H1 (cell line): ENCODE results near the gene ANXA8. TPM values are rescaled to one million over a fixed set of nuclear protein-coding genes. Genes with fewer than 3 reads are reported as not detected.
"Not testable (repeated sequence)": the region's sequence is repeated elsewhere in the genome, so short reads cannot be mapped to it uniquely, and the experiment has no call there.

Source experiments
- CTCF ChIA-PET: fragments of 300-600 bp; sonication (Branson Sonifier 250); formaldehyde crosslinking; loops from one replicate; lab custom pipeline; 2021; ENCODE audit not compliant: partially characterized antibody; lab: Charles Lee
- POLR2A ChIA-PET: fragments of 300-600 bp; sonication (Branson Sonifier 250); formaldehyde crosslinking; loops from one replicate; lab custom pipeline; 2021; ENCODE audit warnings: inconsistent platforms; ENCODE audit not compliant: partially characterized antibody; lab: Charles Lee
- DNase-seq, 2 experiments: peaks; one replicate each; pipeline versions ENCODE4 v3.0.0 to v3.0.0-alpha.2; 2010 to 2022; ENCODE audit warnings: low spot score in 2 of 2, low read depth in 1 of 2, mixed read lengths in 1 of 2
- FAIRE-seq: peaks from 2 replicates; lab custom pipeline; 2011; peaks lifted over from hg19 to GRCh38; lab: Jason Lieb, UNC
- H2AFZ ChIP-seq: 2 replicates; pipeline ENCODE4 v1.8.1; 2012; ENCODE audit warnings: low read length, inconsistent platforms
- H2AK5ac ChIP-seq: 2 replicates; pipeline ENCODE4 v1.6.1; 2013; ENCODE audit warnings: low read depth, low read length
- H2BK120ac ChIP-seq: replicated peaks from 2 replicates; pipeline ENCODE3; 2013; ENCODE audit warnings: low read depth, low read length, inconsistent platforms
- H2BK12ac ChIP-seq: 2 replicates; pipeline ENCODE4 v1.6.1; 2013; ENCODE audit warnings: low read depth, low read length
- H2BK15ac ChIP-seq: 2 replicates; pipeline ENCODE4 v1.6.1; 2013; ENCODE audit warnings: low read length
- H2BK20ac ChIP-seq: 2 replicates; pipeline ENCODE4 v1.6.1; 2013; ENCODE audit warnings: low read length
- H2BK5ac ChIP-seq: 2 replicates; pipeline ENCODE4 v1.6.1; 2013; ENCODE audit warnings: low read depth, low read length
- H3K14ac ChIP-seq: 2 replicates; pipeline ENCODE4 v1.6.1; 2013; ENCODE audit warnings: inconsistent platforms; ENCODE audit not compliant: insufficient read length
- H3K18ac ChIP-seq: 2 replicates; pipeline ENCODE4 v1.6.1; 2013; ENCODE audit warnings: low read length; ENCODE audit errors: extremely low read depth
- H3K23ac ChIP-seq: 2 replicates; pipeline ENCODE4 v1.6.1; 2013; ENCODE audit warnings: inconsistent platforms; ENCODE audit not compliant: insufficient read length
- H3K23me2 ChIP-seq: 2 replicates; pipeline ENCODE4 v1.6.1; 2013; ENCODE audit warnings: low read depth, low read length
- H3K27ac ChIP-seq: 2 replicates; pipeline ENCODE4 v1.6.1; 2011; ENCODE audit warnings: low read depth, low read length, inconsistent platforms
- H3K27me3 ChIP-seq, 4 experiments: replicated peaks in 1 of 4; 1 replicate in 1 of 4; 2 replicates in 3 of 4; pipeline versions ENCODE4 v1.6.1 to v1.8.1; 2011 to 2013; ENCODE audit warnings: low read length in 3 of 4, mild to moderate bottlenecking in 3 of 4, inconsistent platforms in 2 of 4, mixed read lengths in 2 of 4, moderate library complexity in 1 of 4; ENCODE audit not compliant: control insufficient read depth in 3 of 4, insufficient read depth in 3 of 4; ENCODE audit errors: extremely low read depth in 1 of 4
- H3K36me3 ChIP-seq, 4 experiments: 2 replicates each; pipeline versions ENCODE4 v1.6.1 to v1.8.1; 2011 to 2013; ENCODE audit warnings: mild to moderate bottlenecking in 4 of 4, low read length in 3 of 4, moderate library complexity in 2 of 4, control low read depth in 1 of 4, inconsistent platforms in 1 of 4; ENCODE audit not compliant: insufficient read depth in 4 of 4, control insufficient read depth in 2 of 4
- H3K4ac ChIP-seq: replicated peaks from 2 replicates; pipeline ENCODE3; 2013; ENCODE audit warnings: low read length, low read depth, mixed read lengths, inconsistent platforms; ENCODE audit not compliant: insufficient read length
- H3K4me1 ChIP-seq, 4 experiments: replicated peaks in 1 of 4; 1 replicate in 1 of 4; 2 replicates in 3 of 4; pipeline versions ENCODE4 v1.6.1 to v1.8.1; 2011 to 2013; ENCODE audit warnings: low read length in 3 of 4, inconsistent platforms in 2 of 4, mixed read lengths in 1 of 4; ENCODE audit not compliant: insufficient read depth in 4 of 4, control insufficient read depth in 3 of 4
- H3K4me2 ChIP-seq, 2 experiments: 2 replicates each; pipeline versions ENCODE4 v1.6.1 to v1.8.1; 2011 to 2013; ENCODE audit warnings: low read depth in 2 of 2, low read length in 2 of 2, control low read depth in 1 of 2, inconsistent platforms in 1 of 2, mild to moderate bottlenecking in 1 of 2; ENCODE audit not compliant: insufficient read depth in 1 of 2
- H3K4me3 ChIP-seq, 4 experiments: fragments of 200-600, 300-600 bp in 1 of 4; sonication (generic), shearing (Covaris generic), sonication (Bioruptor Twin) in 1 of 4; 2 replicates each; pipeline versions ENCODE4 v1.5.1 to v1.8.1; 2011 to 2016; ENCODE audit warnings: low read length in 4 of 4, low read depth in 3 of 4, control low read depth in 2 of 4, inconsistent platforms in 2 of 4, mild to moderate bottlenecking in 2 of 4, mixed read lengths in 1 of 4, moderate library complexity in 1 of 4; ENCODE audit not compliant: insufficient read depth in 2 of 4; ENCODE audit errors: extremely low read depth in 1 of 4
- H3K56ac ChIP-seq: replicated peaks from 2 replicates; pipeline ENCODE3; 2013; ENCODE audit warnings: low read depth, mild to moderate bottlenecking, mixed read lengths, low read length, inconsistent platforms; ENCODE audit not compliant: insufficient read length
- H3K79me1 ChIP-seq: 2 replicates; pipeline ENCODE4 v1.6.1; 2013; ENCODE audit warnings: low read depth, low read length, control low read depth
- H3K79me2 ChIP-seq, 2 experiments: 2 replicates each; pipeline versions ENCODE4 v1.6.1 to v1.8.1; 2012 to 2013; ENCODE audit warnings: low read length in 2 of 2, mild to moderate bottlenecking in 2 of 2, inconsistent platforms in 1 of 2; ENCODE audit not compliant: insufficient read depth in 2 of 2, control insufficient read depth in 1 of 2
- H3K9ac ChIP-seq, 4 experiments: replicated peaks in 1 of 4; 1 replicate in 1 of 4; 2 replicates in 3 of 4; pipeline versions ENCODE4 v1.6.1 to v1.8.1; 2011 to 2013; ENCODE audit warnings: low read depth in 3 of 4, low read length in 3 of 4, control low read depth in 2 of 4, mild to moderate bottlenecking in 2 of 4, moderate library complexity in 2 of 4, inconsistent platforms in 1 of 4; ENCODE audit errors: extremely low read depth in 1 of 4
- H3K9me3 ChIP-seq, 2 experiments: 2 replicates each; pipeline versions ENCODE4 v1.6.1 to v1.8.1; 2012 to 2013; ENCODE audit warnings: mild to moderate bottlenecking in 2 of 2, moderate library complexity in 2 of 2, control low read depth in 1 of 2, inconsistent platforms in 1 of 2, low read depth in 1 of 2, low read length in 1 of 2, mixed read lengths in 1 of 2; ENCODE audit not compliant: insufficient read depth in 2 of 2
- H4K20me1 ChIP-seq, 2 experiments: replicated peaks in 1 of 2; 2 replicates each; pipeline versions ENCODE3 to v1.8.1; 2011 to 2013; ENCODE audit warnings: inconsistent platforms in 2 of 2, low read length in 2 of 2, mild to moderate bottlenecking in 1 of 2; ENCODE audit not compliant: insufficient read depth in 2 of 2, control insufficient read depth in 1 of 2
- H4K5ac ChIP-seq: 2 replicates; pipeline ENCODE4 v1.6.1; 2013; ENCODE audit warnings: low read length, low read depth, mixed read lengths, inconsistent platforms; ENCODE audit not compliant: insufficient read length
- H4K8ac ChIP-seq: 2 replicates; pipeline ENCODE4 v1.8.0; 2013; ENCODE audit warnings: mild to moderate bottlenecking, moderate library complexity, low read length, inconsistent platforms; ENCODE audit not compliant: insufficient read depth; ENCODE audit errors: extremely low read depth
- H4K91ac ChIP-seq: replicated peaks from 2 replicates; pipeline ENCODE3; 2013; ENCODE audit warnings: low read length, mixed read lengths, inconsistent platforms; ENCODE audit not compliant: insufficient read length
- HDAC6 ChIP-seq: IDR thresholded peaks from one replicate; pipeline ENCODE4 v1.7.1; 2012; ENCODE audit warnings: low read depth, mild to moderate bottlenecking, inconsistent platforms, low read length, moderate library complexity
- TCF12 ChIP-seq: IDR thresholded peaks from 2 replicates; pipeline ENCODE4 v1.6.1; 2011; ENCODE audit warnings: low read depth, mild to moderate bottlenecking, low read length
- WGBS, 2 experiments: shearing (Covaris generic) in 1 of 2; methylation state at CpG; one replicate each; pipeline versions ENCODE4 v1.1.6 to v1.1.7; 2013 to 2015; ENCODE audit warnings: low lambda C conversion rate in 2 of 2, mixed read lengths in 2 of 2, inconsistent platforms in 1 of 2, low coverage in 1 of 2, missing lambda C conversion rate in 1 of 2; ENCODE audit not compliant: insufficient replicate concordance in 2 of 2, insufficient coverage in 1 of 2, insufficient read length in 1 of 2; ENCODE audit errors: extremely low coverage in 1 of 2, missing lambda C conversion rate in 1 of 2; 5-methylcytosine and 5-hydroxymethylcytosine counted together
- polyA plus RNA-seq, 7 experiments: library from polyadenylated mRNA; depleted of rRNA in 3 of 7; stranded (reverse) in 5 of 7; unstranded in 2 of 7; fragments of >200 nt in 5 of 7; fragments of 200-250 nt in 2 of 7; gene quantifications; 1 replicate in 5 of 7; 2 replicates in 1 of 7; 4 replicates in 1 of 7; pipeline versions ENCODE4 v1.2.1 to v1.2.3, GENCODE V29; 2011 to 2013; ENCODE audit warnings: missing spikeins in 2 of 7, mixed read lengths in 2 of 7
- total RNA-seq: library from RNA; stranded (reverse); fragmentation: NEBNext Ultra II Directional; extraction: Animal tissue kit (Norgen Biotek cat#: 25700); gene quantifications from 2 replicates; pipeline ENCODE4 v1.2.1, GENCODE V29; 2021
- TF ChIP-seq, protein P1 (sequence below), 3 experiments: IDR thresholded peaks; 1 replicate in 2 of 3; 2 replicates in 1 of 3; pipeline versions ENCODE4 v1.5.1 to v1.6.1; 2011; ENCODE audit warnings: low read length in 3 of 3, mild to moderate bottlenecking in 3 of 3, inconsistent platforms in 2 of 3, low read depth in 1 of 3, moderate library complexity in 1 of 3; ENCODE audit not compliant: insufficient read depth in 1 of 3; ENCODE audit errors: control extremely low read depth in 1 of 3

ANXA8 gene
- total and polyA plus RNA-seq, 2 of the 8 experiments (the other 6 are each of a cell fraction or from before 2014, with no cell fraction given): 0.15 TPM; not detected in 1

DNA sequence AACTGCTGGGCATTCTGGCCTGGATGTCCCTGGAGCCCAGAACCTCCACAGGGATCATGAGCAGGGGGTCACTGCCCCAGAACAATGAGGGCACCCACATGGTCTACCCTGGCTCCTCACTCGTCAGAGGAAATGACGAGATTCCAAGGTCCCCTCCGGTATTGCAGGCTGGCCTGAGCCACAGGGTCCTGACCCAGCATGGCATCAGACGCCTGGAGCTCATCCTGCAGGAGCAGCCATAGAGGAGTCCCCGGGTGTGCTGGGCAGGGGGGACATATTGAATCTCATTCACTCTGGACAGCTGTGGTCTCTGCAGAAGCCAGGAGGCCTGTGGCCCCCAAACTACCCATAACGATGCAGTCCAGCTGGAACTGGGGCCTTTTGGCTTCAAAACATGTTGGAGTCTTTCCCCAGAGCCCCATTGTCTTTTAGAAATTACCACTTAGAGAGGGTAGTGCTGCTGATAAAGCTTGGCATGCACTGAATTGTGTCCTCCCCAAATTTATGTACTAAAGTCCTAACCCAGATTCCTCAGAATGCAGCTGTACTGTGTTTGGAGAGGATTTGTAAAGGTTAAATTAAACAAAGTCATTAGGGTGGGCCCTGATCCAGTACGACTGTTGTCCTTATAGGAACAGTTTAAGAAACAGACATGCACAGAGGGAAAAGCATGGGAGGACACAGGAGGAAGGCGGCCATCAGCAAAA is 27.7 kb downstream of the ANXA8 start (continued):
- TF ChIP-seq, protein P1, sequence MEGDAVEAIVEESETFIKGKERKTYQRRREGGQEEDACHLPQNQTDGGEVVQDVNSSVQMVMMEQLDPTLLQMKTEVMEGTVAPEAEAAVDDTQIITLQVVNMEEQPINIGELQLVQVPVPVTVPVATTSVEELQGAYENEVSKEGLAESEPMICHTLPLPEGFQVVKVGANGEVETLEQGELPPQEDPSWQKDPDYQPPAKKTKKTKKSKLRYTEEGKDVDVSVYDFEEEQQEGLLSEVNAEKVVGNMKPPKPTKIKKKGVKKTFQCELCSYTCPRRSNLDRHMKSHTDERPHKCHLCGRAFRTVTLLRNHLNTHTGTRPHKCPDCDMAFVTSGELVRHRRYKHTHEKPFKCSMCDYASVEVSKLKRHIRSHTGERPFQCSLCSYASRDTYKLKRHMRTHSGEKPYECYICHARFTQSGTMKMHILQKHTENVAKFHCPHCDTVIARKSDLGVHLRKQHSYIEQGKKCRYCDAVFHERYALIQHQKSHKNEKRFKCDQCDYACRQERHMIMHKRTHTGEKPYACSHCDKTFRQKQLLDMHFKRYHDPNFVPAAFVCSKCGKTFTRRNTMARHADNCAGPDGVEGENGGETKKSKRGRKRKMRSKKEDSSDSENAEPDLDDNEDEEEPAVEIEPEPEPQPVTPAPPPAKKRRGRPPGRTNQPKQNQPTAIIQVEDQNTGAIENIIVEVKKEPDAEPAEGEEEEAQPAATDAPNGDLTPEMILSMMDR (IDR thresholded peaks at IDR 0.05; ENCODE audit: control extremely low read depth in 1 of 3, insufficient read depth in 1 of 3, low read depth in 1 of 3, low read length in 3 of 3): no peak
- no peak for TF ChIP-seq HDAC6
- no peak for TF ChIP-seq TCF12

DNA sequence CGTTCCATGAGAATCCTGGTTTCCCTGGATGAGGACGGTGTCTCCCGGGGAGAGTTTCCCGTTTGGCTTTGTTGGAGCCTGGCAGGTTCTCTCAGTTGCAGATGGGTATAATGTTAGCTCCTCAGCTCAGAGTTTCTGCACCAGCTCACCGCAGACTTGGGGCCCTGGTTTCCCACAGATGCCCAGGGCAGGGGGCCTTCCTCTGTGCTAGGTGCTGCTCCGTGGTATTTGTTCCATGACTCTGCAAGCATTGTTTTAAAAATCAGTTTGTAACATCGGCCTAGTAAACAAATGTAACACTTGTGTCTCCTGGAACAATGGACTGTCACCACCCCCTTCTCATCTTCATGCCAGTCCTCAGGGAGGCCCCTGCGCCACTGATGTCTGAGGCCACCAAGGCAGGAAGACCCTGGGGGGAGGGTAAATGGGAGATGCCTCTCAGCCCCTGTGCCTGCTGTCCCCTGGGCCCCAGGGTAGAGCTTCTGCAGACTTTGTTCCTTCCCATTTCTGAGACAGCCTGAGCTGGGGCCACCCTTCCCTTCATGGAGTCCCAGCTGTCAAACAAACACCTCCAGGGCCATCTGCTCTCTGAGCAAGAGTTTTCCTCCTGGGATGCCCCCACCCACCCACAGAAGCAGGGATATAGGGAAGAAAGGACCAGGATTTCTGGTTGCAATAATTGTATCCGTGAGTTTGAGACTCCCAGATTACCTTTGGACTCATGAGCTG is 28.4 kb downstream of the ANXA8 start:
- POLR2A ChIA-PET, H4K91ac ChIP-seq, H3K79me1 ChIP-seq, H2BK5ac ChIP-seq, H3K27ac ChIP-seq, H3K4me2 ChIP-seq, H4K8ac ChIP-seq, H3K4me3 ChIP-seq, H3K79me2 ChIP-seq, H4K20me1 ChIP-seq, H3K36me3 ChIP-seq, H3K27me3 ChIP-seq, H4K5ac ChIP-seq, H2BK15ac ChIP-seq, H3K9ac ChIP-seq, H2BK120ac ChIP-seq, DNase-seq, H3K9me3 ChIP-seq, H3K18ac ChIP-seq, H2BK20ac ChIP-seq, H2AFZ ChIP-seq, H2BK12ac ChIP-seq, H3K23ac ChIP-seq, H3K4ac ChIP-seq, FAIRE-seq, H3K4me1 ChIP-seq, H3K23me2 ChIP-seq, H3K14ac ChIP-seq, H3K56ac ChIP-seq, H2AK5ac ChIP-seq: not testable (repeated sequence)
- 64% methylated on average over 8 of the region's 9 CpGs; no CpG with 5 or more reads in 1 of the 2 experiments for WGBS, 2 experiments
- CTCF ChIA-PET: interaction anchor here (1.5 to 1.6 kb wide), 2 partner anchors 13 to 94 kb away, joined by 3 to 4 read pairs; no protein-coding TSS in a partner anchor
